ENCODE measurements around the gene AGBL1. TPM values are rescaled to one million over a fixed set of nuclear protein-coding genes. Genes with fewer than 3 reads are reported as not detected.

AGBL1 gene
- total RNA-seq, 3 donors from 2014 or later (not counting 1 experiment from before 2014, with no cell fraction given) = not detected

- Histone ChIP-seq H3K36me3 (ENCODE audit: control insufficient read depth, insufficient read depth, low read length) (no peaks in the 10 kb centered on the region), H3K4me3 (ENCODE audit: low read length) (no peak overlapping the region), H3K4me1 (ENCODE audit: control insufficient read depth, insufficient read depth, low read length) (no peaks in the 10 kb centered on the region), H3K9me3 (ENCODE audit: control insufficient read depth, insufficient read depth, low read length) (no peaks in the 10 kb centered on the region), H3K27ac (ENCODE audit: low read length) (no peak overlapping the region), H3K27me3 (ENCODE audit: control insufficient read depth, insufficient read depth, low read length) (no peaks in the 10 kb centered on the region)
- Mint-ChIP-seq H3K27ac (no peak overlapping the region), H3K9me3 (peaks cover 7 to 8% of the 10 kb centered on the region in 2 donors), H3K36me3 (no peaks in the 10 kb centered on the region), H3K27me3 (ENCODE audit: low read depth in 2 of 2) (no peaks in the 10 kb centered on the region), H3K4me1 (no peaks in the 10 kb centered on the region), H3K4me3 (no peak overlapping the region)
- WGBS (ENCODE audit: insufficient coverage) = 100% methylated on average over 1 of the region's 1 CpG
- intact Hi-C loops (cut with micrococcal nuclease) = no loop called here
- no peak for TF ChIP-seq CTCF (IDR thresholded peaks at IDR 0.05)
- DNase-seq (no peak), ATAC-seq (no peak)
Observed at GRCh38 chr15:86494475-86494874, 414.8 kb downstream of the AGBL1 start.

GRCh38 chr15:86502301-86502700 is 422.6 kb downstream of the AGBL1 start:
- no peaks in the 10 kb centered on the region for H3K27me3 ChIP-seq (ENCODE audit: control insufficient read depth, insufficient read depth, low read length)
- no peak overlapping the region for H3K27ac Mint-ChIP-seq
- no peaks in the 10 kb centered on the region for H3K36me3 ChIP-seq (ENCODE audit: control insufficient read depth, insufficient read depth, low read length)
- TF ChIP-seq CTCF (IDR thresholded peaks at IDR 0.05) = no peak
- DNase-seq = no peak
- H3K4me1 Mint-ChIP-seq = no peaks in the 10 kb centered on the region
- peaks cover 0 to under 1% of the 10 kb centered on the region in 2 donors for H3K27me3 Mint-ChIP-seq (ENCODE audit: low read depth in 2 of 2)
- H3K4me1 ChIP-seq (ENCODE audit: control insufficient read depth, insufficient read depth, low read length) = no peaks in the 10 kb centered on the region
- H3K27ac ChIP-seq (ENCODE audit: low read length) = no peak overlapping the region
- no peaks in the 10 kb centered on the region for H3K9me3 ChIP-seq (ENCODE audit: control insufficient read depth, insufficient read depth, low read length)
- intact Hi-C loops (cut with micrococcal nuclease) = no loop called here
- ATAC-seq = no peak
- no CpG with 5 or more reads among the region's 1 CpG for WGBS (ENCODE audit: insufficient coverage)
- no peak overlapping the region for H3K4me3 Mint-ChIP-seq
- H3K9me3 Mint-ChIP-seq = peaks cover 5 to 6% of the 10 kb centered on the region in 2 donors
- H3K36me3 Mint-ChIP-seq = no peaks in the 10 kb centered on the region
- no peak overlapping the region for H3K4me3 ChIP-seq (ENCODE audit: low read length)

DNA sequence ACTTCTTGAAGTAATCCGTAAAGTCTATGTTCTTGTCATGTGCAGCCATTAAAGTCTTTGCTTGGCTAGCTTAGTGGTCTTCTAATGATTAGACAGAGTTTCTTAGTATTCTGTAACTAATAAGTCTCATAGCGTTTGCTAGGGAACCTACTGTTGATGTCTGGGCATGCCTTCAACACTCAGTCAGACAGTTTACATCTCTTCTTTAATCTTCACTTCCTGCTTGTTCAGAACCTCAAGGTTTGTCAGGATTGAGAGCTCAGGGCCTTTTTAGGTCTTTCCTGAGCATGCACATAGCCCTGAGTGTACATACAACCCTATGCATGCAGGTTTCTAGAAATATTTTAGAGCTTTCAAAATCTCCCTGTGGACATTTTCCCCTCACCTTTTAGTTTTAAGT is 426.3 kb downstream of the AGBL1 start:
- Mint-ChIP-seq H3K27ac (no peak overlapping the region), H3K4me3 (no peak overlapping the region), H3K9me3 (peaks cover 6 to 7% of the 10 kb centered on the region in 2 donors), H3K4me1 (no peaks in the 10 kb centered on the region), H3K36me3 (no peaks in the 10 kb centered on the region), H3K27me3 (ENCODE audit: low read depth in 2 of 2) (peaks cover 0 to 2% of the 10 kb centered on the region in 2 donors)
- Histone ChIP-seq H3K4me1 (ENCODE audit: control insufficient read depth, insufficient read depth, low read length) (no peaks in the 10 kb centered on the region), H3K4me3 (ENCODE audit: low read length) (no peak overlapping the region), H3K9me3 (ENCODE audit: control insufficient read depth, insufficient read depth, low read length) (no peaks in the 10 kb centered on the region), H3K27me3 (ENCODE audit: control insufficient read depth, insufficient read depth, low read length) (no peaks in the 10 kb centered on the region), H3K27ac (ENCODE audit: low read length) (no peak overlapping the region), H3K36me3 (ENCODE audit: control insufficient read depth, insufficient read depth, low read length) (no peaks in the 10 kb centered on the region)
- no peak for TF ChIP-seq CTCF (IDR thresholded peaks at IDR 0.05)
- ATAC-seq (no peak), DNase-seq (no peak)
- intact Hi-C loops (cut with micrococcal nuclease) = no loop called here
- 100% methylated on average over 2 of the region's 2 CpGs for WGBS (ENCODE audit: insufficient coverage)

GRCh38 chr15:86506401-86506800 is 426.7 kb downstream of the AGBL1 start:
- no peaks in the 10 kb centered on the region for H3K4me1 Mint-ChIP-seq

More at GRCh38 chr15:86506401-86506800, 426.7 kb downstream of the AGBL1 start:
- 43% methylated on average over 2 of the region's 2 CpGs for WGBS (ENCODE audit: insufficient coverage)
- Histone ChIP-seq H3K36me3 (ENCODE audit: control insufficient read depth, insufficient read depth, low read length) (no peaks in the 10 kb centered on the region), H3K9me3 (ENCODE audit: control insufficient read depth, insufficient read depth, low read length) (no peaks in the 10 kb centered on the region), H3K4me3 (ENCODE audit: low read length) (no peak overlapping the region), H3K27me3 (ENCODE audit: control insufficient read depth, insufficient read depth, low read length) (no peaks in the 10 kb centered on the region), H3K27ac (ENCODE audit: low read length) (no peak overlapping the region), H3K4me1 (ENCODE audit: control insufficient read depth, insufficient read depth, low read length) (no peaks in the 10 kb centered on the region)
- no peak overlapping the region for H3K4me3 Mint-ChIP-seq
- DNase-seq = no peak
- peaks cover 0 to 2% of the 10 kb centered on the region in 2 donors for H3K27me3 Mint-ChIP-seq (ENCODE audit: low read depth in 2 of 2)
- intact Hi-C loops (cut with micrococcal nuclease) = no loop called here
- H3K27ac Mint-ChIP-seq = no peak overlapping the region
- no peaks in the 10 kb centered on the region for H3K36me3 Mint-ChIP-seq
- ATAC-seq = no peak
- no peak for TF ChIP-seq CTCF (IDR thresholded peaks at IDR 0.05)
- H3K9me3 Mint-ChIP-seq = peaks cover 6 to 7% of the 10 kb centered on the region in 2 donors
